Measurements from ENCODE around the gene MAGEB17.
"Not testable (repeated sequence)": the region's sequence is repeated elsewhere in the genome, so short reads cannot be mapped to it uniquely, and the experiment has no call there.

DNA sequence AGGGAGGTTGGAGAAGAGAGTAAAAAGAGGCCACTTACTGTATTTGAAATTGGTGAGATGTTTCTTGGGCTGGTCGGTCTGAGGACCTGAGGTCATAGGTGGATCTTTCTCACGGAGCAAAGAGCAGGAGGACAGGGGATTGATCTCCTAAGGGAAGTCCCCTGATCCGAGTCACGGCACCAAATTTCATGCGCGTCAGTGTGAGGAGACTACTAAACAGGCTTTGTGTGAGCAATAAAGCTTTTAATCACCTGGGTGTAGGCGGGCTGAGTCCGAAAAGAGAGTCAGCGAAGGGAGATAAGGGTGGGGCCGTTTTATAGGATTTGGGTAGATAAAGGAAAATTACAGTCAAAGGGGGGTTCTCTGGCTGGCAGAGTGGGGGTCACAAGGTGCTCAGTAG, 16.6 kb downstream of the MAGEB17 start:
- not testable (repeated sequence) for TF ChIP-seq EP300 (IDR thresholded peaks at IDR 0.05; ENCODE audit: low read depth); POLR2AphosphoS5 (IDR thresholded peaks at IDR 0.05); POLR2A (IDR thresholded peaks at IDR 0.05)
- TF ChIP-seq, protein P1, sequence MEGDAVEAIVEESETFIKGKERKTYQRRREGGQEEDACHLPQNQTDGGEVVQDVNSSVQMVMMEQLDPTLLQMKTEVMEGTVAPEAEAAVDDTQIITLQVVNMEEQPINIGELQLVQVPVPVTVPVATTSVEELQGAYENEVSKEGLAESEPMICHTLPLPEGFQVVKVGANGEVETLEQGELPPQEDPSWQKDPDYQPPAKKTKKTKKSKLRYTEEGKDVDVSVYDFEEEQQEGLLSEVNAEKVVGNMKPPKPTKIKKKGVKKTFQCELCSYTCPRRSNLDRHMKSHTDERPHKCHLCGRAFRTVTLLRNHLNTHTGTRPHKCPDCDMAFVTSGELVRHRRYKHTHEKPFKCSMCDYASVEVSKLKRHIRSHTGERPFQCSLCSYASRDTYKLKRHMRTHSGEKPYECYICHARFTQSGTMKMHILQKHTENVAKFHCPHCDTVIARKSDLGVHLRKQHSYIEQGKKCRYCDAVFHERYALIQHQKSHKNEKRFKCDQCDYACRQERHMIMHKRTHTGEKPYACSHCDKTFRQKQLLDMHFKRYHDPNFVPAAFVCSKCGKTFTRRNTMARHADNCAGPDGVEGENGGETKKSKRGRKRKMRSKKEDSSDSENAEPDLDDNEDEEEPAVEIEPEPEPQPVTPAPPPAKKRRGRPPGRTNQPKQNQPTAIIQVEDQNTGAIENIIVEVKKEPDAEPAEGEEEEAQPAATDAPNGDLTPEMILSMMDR (IDR thresholded peaks at IDR 0.05), result not testable (repeated sequence)

Data from transverse colon (tissue), 4 donors.